Measurements from ENCODE around the gene HNRNPA3. TPM values are rescaled to one million over a fixed set of nuclear protein-coding genes. Genes with fewer than 3 reads are reported as not detected.
A peak's percentile ranks its signal among the peaks of the same experiment; 100 is the strongest.

HNRNPA3 gene
- total and polyA plus RNA-seq, 2 of the 13 experiments (the other 11 are each of a cell fraction or from before 2014, with no cell fraction given) = 73.3 to 97.7 TPM

- TF ChIP-seq ZBTB33 (CRISPR knock-in tag; IDR thresholded peaks at IDR 0.05) = no peak
- TF ChIP-seq ZNF841 (CRISPR knock-in tag; IDR thresholded peaks at IDR 0.05; ENCODE audit: borderline replicate concordance) = no peak
- TF ChIP-seq ZNF577 (CRISPR knock-in tag; IDR thresholded peaks at IDR 0.05; ENCODE audit: borderline replicate concordance, low read depth) = no peak
- TF ChIP-seq STAG1 (CRISPR knock-in tag; IDR thresholded peaks at IDR 0.05) = no peak
- 0 out of 2 replicates have a peak, but pooled peaks have one; percentile 37 for TF ChIP-seq AHDC1 (CRISPR knock-in tag; IDR thresholded peaks at IDR 0.05; ENCODE audit: borderline replicate concordance)
- no peak for TF ChIP-seq ZNF616 (CRISPR knock-in tag; IDR thresholded peaks at IDR 0.05; ENCODE audit: low read depth)
- no peak for TF ChIP-seq ZNF646 (CRISPR knock-in tag; IDR thresholded peaks at IDR 0.05)
- TF ChIP-seq RFX1 (IDR thresholded peaks at IDR 0.05) = no peak
- TF ChIP-seq ZNF430 (CRISPR knock-in tag; IDR thresholded peaks at IDR 0.05) = no peak
- TF ChIP-seq SRY (CRISPR knock-in tag; IDR thresholded peaks at IDR 0.05) = no peak
- no peak for TF ChIP-seq ZNF205 (CRISPR knock-in tag; IDR thresholded peaks at IDR 0.05)
- peak; percentile 42; the same call in 1 of the 2 replicates for TF ChIP-seq SIX1 (CRISPR knock-in tag; IDR thresholded peaks at IDR 0.05; ENCODE audit: borderline replicate concordance)
- TF ChIP-seq TBP (CRISPR knock-in tag; IDR thresholded peaks at IDR 0.05) = no peak
These were observed 53.5 kb downstream of the HNRNPA3 start (continued) for GRCh38 chr2:177265824-177266817.

Measured in HepG2 (cell line).